ENCODE measurements around the gene ZBTB17.

The ZBTB17 gene

DNA sequence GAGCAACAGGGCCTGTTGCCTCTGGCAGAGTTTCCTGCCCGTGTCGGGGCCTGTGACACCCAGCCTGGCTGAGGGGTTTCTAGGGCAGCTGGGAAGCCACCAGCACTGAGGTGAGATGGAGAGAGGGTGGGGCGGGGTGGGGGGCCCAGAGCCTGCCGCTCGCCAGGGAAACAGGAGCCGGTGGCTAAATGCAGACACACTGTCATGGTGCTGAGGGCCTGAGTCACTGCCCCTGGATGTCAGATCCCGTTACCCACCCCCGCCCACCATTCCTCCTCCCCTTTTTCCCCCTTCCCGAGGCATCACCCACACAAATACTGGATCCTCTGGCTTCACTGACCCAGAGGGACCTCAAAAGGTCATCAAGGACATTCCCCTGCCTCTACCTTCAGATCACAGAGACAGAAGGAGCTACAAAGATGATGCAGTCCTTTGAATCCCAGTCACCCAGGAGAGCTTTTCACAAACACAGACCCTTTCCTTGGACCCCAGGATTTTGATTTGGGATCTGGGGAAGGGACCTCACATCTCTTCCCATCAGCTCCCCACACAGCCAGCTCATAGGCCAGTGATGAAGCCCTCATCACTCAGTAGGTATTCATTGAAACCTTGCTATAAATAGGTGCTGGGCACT lies 43.9 kb upstream of the ZBTB17 start:
- Mint-ChIP-seq H3K4me1 (peaks cover 46% of the 10 kb centered on the region), H3K27ac (peak overlapping the region; percentile 76 to 96 (median 95)), H3K9me3 (no peaks in the 10 kb centered on the region), H3K36me3 (ENCODE audit: low read depth) (no peaks in the 10 kb centered on the region), H3K4me3 (peak overlapping the region in 2 of 3 experiments; percentile 52 to 68), H3K27me3 (ENCODE audit: low read depth) (peaks cover 21% of the 10 kb centered on the region)
- TF ChIP-seq, protein P1, sequence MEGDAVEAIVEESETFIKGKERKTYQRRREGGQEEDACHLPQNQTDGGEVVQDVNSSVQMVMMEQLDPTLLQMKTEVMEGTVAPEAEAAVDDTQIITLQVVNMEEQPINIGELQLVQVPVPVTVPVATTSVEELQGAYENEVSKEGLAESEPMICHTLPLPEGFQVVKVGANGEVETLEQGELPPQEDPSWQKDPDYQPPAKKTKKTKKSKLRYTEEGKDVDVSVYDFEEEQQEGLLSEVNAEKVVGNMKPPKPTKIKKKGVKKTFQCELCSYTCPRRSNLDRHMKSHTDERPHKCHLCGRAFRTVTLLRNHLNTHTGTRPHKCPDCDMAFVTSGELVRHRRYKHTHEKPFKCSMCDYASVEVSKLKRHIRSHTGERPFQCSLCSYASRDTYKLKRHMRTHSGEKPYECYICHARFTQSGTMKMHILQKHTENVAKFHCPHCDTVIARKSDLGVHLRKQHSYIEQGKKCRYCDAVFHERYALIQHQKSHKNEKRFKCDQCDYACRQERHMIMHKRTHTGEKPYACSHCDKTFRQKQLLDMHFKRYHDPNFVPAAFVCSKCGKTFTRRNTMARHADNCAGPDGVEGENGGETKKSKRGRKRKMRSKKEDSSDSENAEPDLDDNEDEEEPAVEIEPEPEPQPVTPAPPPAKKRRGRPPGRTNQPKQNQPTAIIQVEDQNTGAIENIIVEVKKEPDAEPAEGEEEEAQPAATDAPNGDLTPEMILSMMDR (IDR thresholded peaks at IDR 0.05; ENCODE audit: unreplicated experiment in 3 of 3), result no peak

DNA sequence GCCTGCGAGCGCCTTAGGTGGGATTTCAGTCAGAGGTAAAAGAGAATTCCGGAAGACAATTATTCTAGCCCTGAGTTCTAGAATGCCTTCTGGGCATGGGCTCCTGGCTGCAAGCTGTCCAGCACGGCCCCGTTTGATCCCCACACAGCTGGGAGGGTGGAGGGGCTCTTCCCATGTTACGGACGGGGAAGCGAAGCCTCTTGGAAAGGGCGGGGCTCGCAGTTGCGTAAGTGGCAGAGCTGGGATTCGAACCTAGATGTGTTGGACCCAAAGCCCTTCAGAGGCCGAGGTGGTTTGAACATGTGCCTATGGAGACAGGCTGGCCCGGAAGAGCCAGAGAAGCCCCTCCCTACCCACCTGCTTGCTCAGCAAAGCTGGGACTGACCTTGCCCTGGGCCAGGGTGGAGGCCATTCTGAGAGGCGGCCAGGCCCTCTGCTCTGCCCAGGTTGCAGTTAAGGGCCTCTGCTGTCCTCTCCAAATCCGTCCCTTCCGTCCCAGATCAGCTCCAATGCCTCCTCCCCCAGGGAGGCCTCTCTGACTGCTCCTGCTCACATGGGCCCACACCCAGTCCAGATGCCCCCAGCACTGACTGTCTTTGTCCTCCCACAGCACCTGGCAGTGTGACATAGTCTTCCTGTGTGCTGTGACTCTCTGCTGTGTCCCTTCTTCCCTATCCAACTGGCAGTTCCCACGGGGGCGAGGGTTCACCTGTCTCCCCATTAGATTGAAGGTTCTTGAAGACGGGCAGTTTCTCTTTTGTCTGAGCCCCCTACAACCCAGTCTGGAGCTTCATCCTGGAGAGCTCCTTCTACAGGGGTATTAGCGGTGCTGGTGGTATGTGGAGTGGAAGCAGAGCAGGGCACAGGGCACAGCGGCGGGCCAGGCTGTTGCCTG lies 43.1 kb upstream of the ZBTB17 start:
- H3K9me3 Mint-ChIP-seq, result no peaks in the 10 kb centered on the region
- H3K4me3 Mint-ChIP-seq, result peak overlapping the region; percentile 52 to 79 (median 54)
- peak overlapping the region; percentile 95 to 96 (median 95) for H3K27ac Mint-ChIP-seq
- TF ChIP-seq, protein P1 (IDR thresholded peaks at IDR 0.05; ENCODE audit: unreplicated experiment in 3 of 3), result no peak
- H3K36me3 Mint-ChIP-seq (ENCODE audit: low read depth), result no peaks in the 10 kb centered on the region
- H3K4me1 Mint-ChIP-seq, result peaks cover 54% of the 10 kb centered on the region
- H3K27me3 Mint-ChIP-seq (ENCODE audit: low read depth), result peaks cover 18% of the 10 kb centered on the region

DNA sequence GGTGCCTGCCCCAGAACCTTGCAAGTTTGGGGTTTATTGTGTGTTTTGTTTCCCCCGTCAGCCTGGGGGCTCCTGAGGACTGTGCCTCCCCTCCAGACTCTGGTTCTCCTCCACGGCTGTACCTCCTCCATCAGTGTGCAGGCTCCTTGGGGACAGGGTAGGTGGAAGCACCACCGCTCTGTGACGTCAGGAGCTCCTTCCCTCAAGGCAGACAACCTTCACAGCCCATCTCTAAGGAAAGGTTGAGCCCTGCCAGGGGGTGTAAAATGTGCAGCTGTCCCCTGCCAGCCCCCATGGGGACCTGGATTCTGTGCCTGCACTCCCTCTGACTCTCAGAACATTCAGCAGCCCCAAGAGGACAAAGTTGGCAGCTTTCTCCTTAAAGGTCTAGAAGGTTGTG lies 42.4 kb upstream of the ZBTB17 start:
- peak overlapping the region; percentile 95 to 96 (median 95) for H3K27ac Mint-ChIP-seq
- peaks cover 61% of the 10 kb centered on the region for H3K4me1 Mint-ChIP-seq
- no peaks in the 10 kb centered on the region for H3K9me3 Mint-ChIP-seq
- H3K4me3 Mint-ChIP-seq, result peak overlapping the region; percentile 48 to 79 (median 54)
- peaks cover 15% of the 10 kb centered on the region for H3K27me3 Mint-ChIP-seq (ENCODE audit: low read depth)
- TF ChIP-seq, protein P1 (IDR thresholded peaks at IDR 0.05; ENCODE audit: unreplicated experiment in 3 of 3), result no peak
- no peaks in the 10 kb centered on the region for H3K36me3 Mint-ChIP-seq (ENCODE audit: low read depth)

DNA sequence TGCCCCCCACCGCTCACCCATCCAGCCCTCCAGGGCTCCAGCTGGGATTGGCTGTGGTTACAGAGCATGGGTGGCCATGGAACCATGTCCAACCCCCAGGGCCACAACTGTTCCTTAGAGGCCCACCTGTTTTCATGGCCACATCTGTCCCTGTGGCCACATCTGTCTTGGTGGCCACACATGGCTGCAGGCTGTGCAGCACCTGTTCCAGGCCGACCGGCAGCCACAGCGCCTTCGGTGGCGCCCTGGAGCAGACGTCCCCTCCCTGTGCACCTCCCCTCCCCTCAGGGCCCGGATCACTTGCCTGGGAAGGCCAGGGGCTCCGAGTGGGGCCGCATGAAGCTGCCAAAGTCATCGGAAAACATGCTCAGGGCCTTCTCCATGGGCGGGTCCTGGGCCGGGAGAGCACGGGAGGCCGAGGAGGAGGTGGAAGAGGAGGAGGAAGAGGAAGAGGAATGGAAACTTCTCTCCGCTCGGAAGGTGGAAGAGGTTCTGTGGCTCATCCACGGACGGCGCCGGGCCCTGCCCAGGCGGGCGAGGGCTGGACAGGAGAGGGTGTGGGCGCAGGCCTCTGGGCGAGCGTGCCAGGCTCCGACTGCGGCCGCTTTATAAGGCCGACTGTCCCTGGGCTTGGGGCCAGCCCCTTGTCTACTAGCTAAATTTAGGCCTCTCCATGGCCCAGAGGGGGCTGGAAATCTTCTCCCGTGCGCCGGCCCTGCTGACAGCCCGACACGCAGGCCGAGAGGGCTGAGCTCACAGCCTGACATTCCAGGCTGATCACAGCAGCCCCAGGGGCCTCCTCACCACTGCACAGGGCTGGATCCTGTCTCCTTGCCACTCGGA lies 41.8 kb upstream of the ZBTB17 start, which contains the start of gene HSPB7:
Gene HSPB7 (minus strand): TSS at position 583 of the 843 bp plus-strand sequence. CDS start 80 bp downstream, at position 503.
- Mint-ChIP-seq H3K27me3 (ENCODE audit: low read depth) (peaks cover 15% of the 10 kb centered on the region), H3K36me3 (ENCODE audit: low read depth) (no peaks in the 10 kb centered on the region), H3K27ac (peak within 1 kb of the TSS; percentile 95 to 96 (median 95)), H3K4me1 (peaks cover 61% of the 10 kb centered on the region), H3K9me3 (no peaks in the 10 kb centered on the region), H3K4me3 (peak within 1 kb of the TSS; percentile 67 to 79 (median 75))
- TF ChIP-seq, protein P1 (IDR thresholded peaks at IDR 0.05; ENCODE audit: unreplicated experiment in 3 of 3), result no peak

GRCh38 chr1:16017076-16017460 lies 41.2 kb upstream of the ZBTB17 start:
- peak overlapping the region in 2 of 3 experiments; percentile 12 to 79 for H3K4me3 Mint-ChIP-seq
- H3K36me3 Mint-ChIP-seq (ENCODE audit: low read depth), result no peaks in the 10 kb centered on the region
- H3K27me3 Mint-ChIP-seq (ENCODE audit: low read depth), result peaks cover 12% of the 10 kb centered on the region
- TF ChIP-seq, protein P1 (IDR thresholded peaks at IDR 0.05; ENCODE audit: unreplicated experiment in 3 of 3), result no peak
- H3K27ac Mint-ChIP-seq, result peak overlapping the region; percentile 31 to 95 (median 95)
- H3K9me3 Mint-ChIP-seq, result no peaks in the 10 kb centered on the region
- peaks cover 61% of the 10 kb centered on the region for H3K4me1 Mint-ChIP-seq

All from nephron (organoid).